Activated gamma-delta T cell (primary cell): ENCODE data around the gene RNF213.

ENCODE experiments used
- DNase-seq: peaks from one replicate; lab custom pipeline; 2025; lab: John Stamatoyannopoulos, UW

Gene RNF213

GRCh38 chr17:80352216-80352895 is 91.7 kb downstream of the RNF213 start:
- DNase-seq: no peak

DNA sequence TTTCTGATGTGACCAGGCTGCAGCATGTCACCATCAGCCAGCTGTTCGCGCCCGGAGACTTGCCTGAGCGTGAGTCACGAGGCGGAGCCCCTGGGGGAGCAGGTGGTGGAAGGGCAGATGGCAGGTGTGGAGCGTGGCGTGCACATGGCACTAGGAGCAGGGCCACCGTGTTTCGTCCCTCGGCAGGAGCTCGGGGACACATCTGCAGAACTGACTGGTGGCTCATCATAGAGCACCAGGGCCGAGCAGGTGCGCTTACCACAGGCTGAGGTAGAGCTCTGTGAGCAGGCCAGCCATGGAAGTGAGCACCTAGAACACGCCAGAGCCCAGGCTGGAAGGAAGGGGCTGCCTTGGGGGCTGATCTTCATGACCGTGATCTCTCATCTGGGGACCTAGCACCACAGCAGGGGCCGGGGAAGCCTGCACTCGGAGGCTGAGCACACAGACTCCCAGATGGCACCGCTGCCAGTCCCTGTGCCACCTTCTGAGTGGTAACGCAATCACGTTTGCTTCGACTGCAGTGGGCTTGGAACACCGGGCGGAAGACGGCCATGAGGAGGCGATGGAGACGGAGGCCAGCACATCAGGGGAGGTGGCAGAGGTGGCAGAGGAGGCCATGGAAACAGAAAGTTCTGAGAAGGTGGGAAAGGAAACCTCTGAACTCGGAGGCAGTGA is 92.5 kb downstream of the RNF213 start:
- no peak for DNase-seq

GRCh38 chr17:80353718-80354275 is 93.1 kb downstream of the RNF213 start:
- no peak for DNase-seq

GRCh38 chr17:80354336-80354735 is 93.7 kb downstream of the RNF213 start:
- DNase-seq: no peak

DNA sequence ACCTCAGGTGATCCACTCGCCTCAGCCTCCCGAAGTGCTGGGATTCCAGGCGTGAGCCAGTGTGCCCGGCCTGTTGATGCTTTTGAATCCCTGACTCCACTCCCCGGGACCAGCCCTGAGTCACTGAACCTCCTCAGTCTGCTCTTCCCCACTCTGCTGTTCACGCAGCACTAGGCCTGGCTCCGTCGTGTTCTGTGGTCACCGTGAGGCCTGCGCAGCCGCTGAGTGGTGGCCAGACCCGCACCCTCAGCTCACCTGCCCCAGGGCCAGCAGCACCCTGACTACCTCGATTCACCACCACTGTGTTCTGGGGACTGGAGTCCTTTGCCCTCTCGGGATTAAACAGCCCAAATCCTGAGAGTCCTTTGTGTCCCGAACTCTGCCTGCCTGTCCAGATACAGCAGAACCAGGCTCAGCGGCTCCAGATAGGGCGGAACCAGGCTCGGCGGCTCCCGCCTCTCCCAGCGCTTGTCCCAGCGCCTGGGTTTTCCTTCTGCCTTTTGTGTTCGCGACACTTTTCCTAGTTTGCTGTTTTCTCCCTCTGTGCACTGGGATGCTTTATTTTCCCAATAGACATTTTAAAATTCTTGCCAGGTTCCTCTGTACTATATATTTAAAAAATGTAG is 95.7 kb downstream of the RNF213 start:
- DNase-seq: no peak

GRCh38 chr17:80358131-80358530 is 97.5 kb downstream of the RNF213 start:
- no peak for DNase-seq

DNA sequence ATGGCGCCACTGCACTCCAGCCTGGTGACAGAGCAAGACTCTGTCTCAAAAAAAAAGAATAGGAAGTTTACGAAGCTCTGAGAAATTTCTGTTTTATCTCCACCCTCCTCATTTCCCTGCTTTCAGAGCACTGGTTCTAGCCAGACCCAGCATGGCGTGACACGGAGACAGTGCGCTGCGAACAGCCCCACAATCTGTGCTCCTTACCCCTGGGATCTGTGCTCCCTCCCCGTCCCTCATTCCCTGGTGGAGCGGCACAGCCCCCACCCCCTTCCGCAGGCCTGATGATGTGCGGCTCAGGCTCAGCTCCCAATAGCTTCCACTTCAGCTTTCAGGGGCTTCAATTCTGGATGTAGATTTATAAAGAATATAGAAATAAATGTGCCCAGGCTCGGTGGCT is 98.2 kb downstream of the RNF213 start:
- no peak for DNase-seq

- DNase-seq: no peak
These were observed 98.9 kb downstream of the RNF213 start for GRCh38 chr17:80359422-80360110.

GRCh38 chr17:80360396-80360795 is 99.7 kb downstream of the RNF213 start:
- no peak for DNase-seq

GRCh38 chr17:80361495-80362220 is 101.0 kb downstream of the RNF213 start:
- no peak for DNase-seq

- DNase-seq: no peak
These were observed 101.9 kb downstream of the RNF213 start for GRCh38 chr17:80362428-80363119.

DNA sequence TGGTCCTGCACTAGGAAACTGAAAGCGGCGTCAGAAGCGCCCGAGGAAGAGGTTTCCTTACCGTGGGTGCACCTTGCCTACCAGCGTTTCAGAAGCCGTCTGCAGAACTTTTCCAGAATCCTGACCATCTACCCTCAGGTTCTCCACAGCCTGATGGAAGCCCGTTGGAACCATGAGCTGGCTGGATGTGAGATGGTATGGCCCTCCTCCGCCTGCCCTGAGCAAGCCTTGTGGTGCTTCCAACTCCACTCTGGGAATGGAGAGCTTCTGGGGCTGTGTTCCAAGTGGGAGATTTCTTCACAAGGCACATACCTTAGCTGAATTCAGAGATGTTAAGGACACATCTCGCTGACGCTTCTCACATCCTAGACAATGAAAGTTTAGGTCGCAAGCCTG is 102.5 kb downstream of the RNF213 start:
- DNase-seq: no peak

DNA sequence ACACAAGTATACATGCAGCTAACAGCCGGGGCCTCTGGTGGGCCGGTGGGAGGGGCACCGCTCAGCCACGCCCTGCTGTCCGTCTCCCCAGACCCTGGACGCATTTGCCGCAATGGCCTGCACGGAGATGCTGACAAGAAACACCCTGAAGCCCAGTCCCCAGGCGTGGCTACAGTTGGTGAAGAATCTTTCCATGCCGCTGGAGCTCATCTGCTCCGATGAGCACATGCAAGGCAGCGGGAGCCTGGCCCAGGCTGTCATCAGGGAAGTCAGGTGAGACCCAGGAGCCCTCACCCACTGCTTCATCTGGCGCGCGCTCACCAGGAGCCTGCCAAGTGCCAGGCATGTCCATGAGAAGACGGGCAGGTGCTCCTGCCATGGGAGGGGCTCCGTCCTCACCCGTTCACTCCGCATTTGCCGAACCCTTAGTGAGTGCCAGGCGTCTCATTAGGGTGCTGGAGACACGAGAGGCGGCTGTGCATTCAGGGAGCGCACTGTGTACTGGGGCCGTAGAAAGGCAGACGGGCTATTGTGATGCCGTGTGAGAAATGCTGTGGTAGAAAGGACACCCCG is 103.0 kb downstream of the RNF213 start:
- DNase-seq: no peak

DNA sequence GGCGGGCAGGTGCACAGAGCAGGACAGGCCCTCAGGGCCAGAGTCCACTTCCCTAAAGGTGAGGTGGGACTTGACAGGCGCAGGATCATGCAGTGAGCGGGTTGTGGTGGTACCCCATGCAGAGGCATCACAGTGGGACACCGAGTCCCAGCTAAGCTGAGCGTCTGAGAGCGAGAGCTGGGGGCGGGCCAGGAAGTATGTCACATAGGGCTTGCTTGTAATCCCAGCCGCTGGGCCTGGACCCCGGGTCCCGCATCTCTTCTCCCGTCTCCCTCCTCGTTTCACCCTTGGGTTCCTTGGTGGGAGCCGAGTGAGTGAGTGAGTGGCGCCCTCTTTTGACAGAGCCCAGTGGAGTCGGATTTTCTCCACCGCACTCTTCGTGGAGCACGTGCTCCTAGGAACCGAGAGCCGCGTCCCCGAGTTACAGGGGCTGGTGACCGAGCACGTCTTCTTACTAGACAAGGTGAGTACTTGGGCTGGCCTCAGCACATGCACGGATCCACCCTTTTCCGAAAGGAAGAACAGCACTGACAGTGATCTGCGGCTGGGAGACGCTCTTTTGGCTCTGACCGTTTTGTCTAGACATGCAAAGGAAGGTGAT is 103.5 kb downstream of the RNF213 start:
- DNase-seq: no peak

DNA sequence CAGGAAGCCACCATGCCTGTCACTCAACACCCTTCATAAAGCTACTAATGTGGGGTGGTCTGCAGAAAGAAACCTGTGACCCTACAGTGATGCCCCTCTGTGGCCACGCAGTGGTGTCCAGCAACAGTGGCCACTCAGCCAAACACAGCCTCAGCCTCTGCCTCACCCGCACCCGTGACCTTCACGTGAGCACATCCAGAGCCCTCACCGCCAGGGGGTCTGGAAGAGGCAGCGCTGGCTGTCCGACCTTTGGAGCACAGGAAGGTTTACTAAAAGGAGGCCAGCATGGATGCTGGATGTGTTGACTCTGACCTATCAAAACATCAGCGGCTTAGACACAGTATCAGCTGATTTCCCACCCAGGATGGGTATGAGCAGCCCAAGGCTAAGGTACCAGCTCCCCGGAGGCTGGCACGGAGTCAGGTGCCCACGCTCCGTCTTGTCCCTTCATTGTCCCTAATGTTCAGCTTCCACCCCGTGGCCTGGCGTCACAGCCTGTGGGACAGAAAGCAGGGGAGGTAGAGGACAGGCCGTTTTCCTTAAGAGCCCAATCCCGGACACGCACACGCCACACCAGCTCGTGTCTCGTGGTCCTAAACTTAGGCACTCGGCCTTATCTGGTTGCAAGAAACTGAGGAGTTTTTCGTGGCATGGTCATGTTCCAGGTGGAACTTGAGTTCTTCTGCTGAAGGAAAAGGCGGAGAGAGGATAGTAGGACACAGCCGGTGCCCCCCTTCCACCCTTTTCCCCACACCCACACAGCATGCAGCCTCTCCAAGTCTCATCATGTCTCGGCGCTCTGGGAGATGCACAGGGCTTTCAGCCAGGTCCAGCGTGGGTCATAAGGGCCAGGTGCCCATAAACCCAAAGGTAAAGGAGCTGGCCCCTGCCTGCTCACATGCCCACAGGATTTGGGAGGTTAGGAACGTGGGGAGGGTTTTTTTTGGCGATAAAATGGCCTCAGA is 104.6 kb downstream of the RNF213 start:
- DNase-seq: no peak

DNA sequence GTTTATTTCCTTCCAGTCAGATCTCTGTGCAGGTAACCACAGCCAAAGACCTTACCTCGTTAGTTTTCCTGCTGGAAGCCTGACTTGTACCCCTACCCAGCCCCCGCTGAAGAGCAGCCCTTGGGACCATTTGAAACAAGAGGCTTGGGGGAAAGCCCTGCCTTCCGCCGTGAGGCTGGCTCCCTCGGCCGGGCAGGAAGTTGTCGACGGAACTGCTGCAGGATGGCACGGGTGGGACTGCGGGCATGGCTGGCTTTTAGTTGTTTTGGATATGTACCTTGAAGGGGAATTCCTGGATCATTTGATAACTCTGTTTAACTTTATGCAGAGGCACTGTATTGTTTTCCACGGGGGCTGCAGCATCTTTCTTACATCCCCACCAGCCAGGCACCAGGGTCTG is 105.3 kb downstream of the RNF213 start:
- no peak for DNase-seq

GRCh38 chr17:80367503-80367902 is 106.9 kb downstream of the RNF213 start:
- no peak for DNase-seq

DNA sequence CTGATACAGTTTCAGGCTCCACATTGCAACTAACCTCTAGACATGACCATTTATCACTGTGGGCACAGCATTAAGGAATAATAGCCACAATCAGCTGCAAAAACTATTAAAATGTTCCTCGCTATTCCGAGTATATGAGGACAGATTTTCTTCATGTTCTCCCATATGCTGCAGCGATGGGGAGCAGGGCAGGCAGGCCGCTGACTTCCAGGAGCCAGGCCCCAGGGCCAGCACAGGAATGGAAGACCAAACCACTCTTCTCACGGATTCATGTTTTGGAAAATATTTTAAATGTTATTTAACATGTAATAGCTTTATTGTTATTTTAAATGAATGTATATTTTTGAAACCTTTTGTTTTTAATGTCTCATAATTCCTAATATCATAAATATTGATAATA is 110.5 kb downstream of the RNF213 start:
- no peak for DNase-seq

DNA sequence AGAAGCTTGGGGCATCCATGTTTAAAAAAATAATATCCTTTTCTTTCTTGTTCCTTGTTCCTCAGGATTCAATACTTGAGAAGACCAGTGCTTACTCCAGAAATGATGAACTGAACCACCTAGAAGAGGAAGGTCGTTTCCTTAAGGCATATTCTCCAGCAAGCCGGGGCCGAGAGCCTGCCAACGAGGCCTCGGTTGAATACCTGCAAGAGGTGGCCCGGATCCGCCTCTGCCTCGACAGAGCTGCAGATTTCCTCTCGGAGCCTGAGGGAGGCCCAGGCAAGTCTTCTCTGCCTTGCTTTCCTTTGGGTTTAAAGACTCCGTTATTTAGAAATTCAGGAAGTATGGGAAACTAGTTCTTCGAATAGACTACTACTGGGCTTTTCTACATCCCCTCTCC is 111.8 kb downstream of the RNF213 start:
- no peak for DNase-seq
